HCT116 (cell line): ENCODE results near the gene CXCL8. TPM values are rescaled to one million over a fixed set of nuclear protein-coding genes. Genes with fewer than 3 reads are reported as not detected.

Source experiments
- ATAC-seq: fragments of 200-7000 bp; cut with Tn5 transposase; 2 replicates; pipeline ENCODE4 v1.9.1; 2020; ENCODE audit warnings: mild to moderate bottlenecking, moderate library complexity
- BruUV-seq: library from RNA; stranded (reverse); fragments of 400-500 nt; replicated peaks from 2 replicates; lab custom pipeline; 2021; lab: Mats Ljungman, UMichigan
- CTCF ChIA-PET: fragments of 300-600 bp; sonication (Branson Sonifier 250); formaldehyde crosslinking; loops from one replicate; lab custom pipeline; 2021; ENCODE audit warnings: antibody characterized with exemption; lab: Charles Lee
- POLR2A ChIA-PET: fragments of 300-600, 350-600 bp; sonication (Branson Sonifier 250); formaldehyde crosslinking; loops from one replicate; lab custom pipeline; 2021; ENCODE audit warnings: antibody characterized with exemption; lab: Charles Lee
- RAD21 ChIA-PET, 2 experiments: fragments of 300-600 bp; sonication (Branson Sonifier 250); formaldehyde crosslinking; loops; one replicate each; lab custom pipeline; 2023; ENCODE audit warnings: low total read pairs in 2 of 2; ENCODE audit not compliant: uncharacterized antibody in 2 of 2, unreplicated experiment in 2 of 2, low non-redundant PET in 1 of 2; lab: Charles Lee
- DNase-seq: peaks from one replicate; pipeline ENCODE4 v3.0.0-alpha.2; 2010; ENCODE audit warnings: low read depth, low spot score
- H2AFZ ChIP-seq: fragments of 200-600 bp; shearing (Covaris generic), sonication (generic); 2 replicates; pipeline ENCODE4 v1.6.1; 2017; ENCODE audit warnings: low read depth, mixed run types, mixed read lengths, antibody characterized with exemption, low read length; ENCODE audit not compliant: poor library complexity, severe bottlenecking
- H3K27ac ChIP-seq: 2 replicates; pipeline ENCODE4 v1.5.1; 2012; ENCODE audit warnings: low read depth, low read length
- H3K27me3 ChIP-seq: fragments of 200-600 bp; sonication (generic); 2 replicates; pipeline ENCODE4 v1.6.1; 2016; ENCODE audit warnings: mixed run types, low read length, mixed read lengths; ENCODE audit not compliant: insufficient read depth
- H3K36me3 ChIP-seq, 2 experiments: fragments of 200-500 bp in 1 of 2; fragments of 200-600 bp in 1 of 2; sonication (Bioruptor generic) in 1 of 2; sonication (generic) in 1 of 2; 2 replicates each; pipeline versions ENCODE4 v1.5.1 to v1.6.1; 2014 to 2016; ENCODE audit warnings: low read length in 2 of 2, inconsistent platforms in 1 of 2, mixed read lengths in 1 of 2, mixed run types in 1 of 2; ENCODE audit not compliant: insufficient read depth in 2 of 2, control insufficient read depth in 1 of 2
- H3K4me1 ChIP-seq, 2 experiments: fragments of 200-600 bp in 1 of 2; sonication (generic) in 1 of 2; 2 replicates each; pipeline versions ENCODE4 v1.5.1 to v1.6.1; 2012 to 2017; ENCODE audit warnings: low read length in 2 of 2, inconsistent platforms in 1 of 2, mild to moderate bottlenecking in 1 of 2, mixed read lengths in 1 of 2, mixed run types in 1 of 2, moderate library complexity in 1 of 2; ENCODE audit not compliant: insufficient read depth in 2 of 2, control insufficient read depth in 1 of 2
- H3K4me2 ChIP-seq: fragments of 200-600 bp; sonication (generic); 2 replicates; pipeline ENCODE4 v1.6.1; 2017; ENCODE audit warnings: mixed run types, low read length, mixed read lengths
- H3K4me3 ChIP-seq, 2 experiments: fragments of 200-600 bp in 1 of 2; sonication (generic) in 1 of 2; replicated peaks in 1 of 2; 2 replicates each; pipeline ENCODE4 v1.5.1; 2011 to 2016; ENCODE audit warnings: low read length in 2 of 2, control low read depth in 1 of 2, low read depth in 1 of 2, mild to moderate bottlenecking in 1 of 2, mixed read lengths in 1 of 2, mixed run types in 1 of 2
- H3K79me2 ChIP-seq: fragments of 200-600 bp; sonication (generic); 2 replicates; pipeline ENCODE4 v1.6.1; 2017; ENCODE audit warnings: mild to moderate bottlenecking, mixed run types, low read length, moderate library complexity, mixed read lengths; ENCODE audit not compliant: insufficient read depth
- H3K9ac ChIP-seq: fragments of 200-600 bp; sonication (generic); 2 replicates; pipeline ENCODE4 v1.6.1; 2016; ENCODE audit warnings: low read length, mixed read lengths
- H3K9me2 ChIP-seq: fragments of 200-600 bp; sonication (generic), shearing (Covaris generic); 2 replicates; pipeline ENCODE4 v1.6.1; 2017; ENCODE audit warnings: mixed run types, mild to moderate bottlenecking, moderate library complexity; ENCODE audit not compliant: insufficient read depth
- H3K9me3 ChIP-seq, 2 experiments: fragments of 200-500 bp in 1 of 2; fragments of 200-600 bp in 1 of 2; sonication (Bioruptor generic) in 1 of 2; sonication (generic) in 1 of 2; 2 replicates each; pipeline ENCODE4 v1.6.1; 2014 to 2017; ENCODE audit warnings: low read length in 2 of 2, mixed read lengths in 2 of 2, inconsistent platforms in 1 of 2, low read depth in 1 of 2, mild to moderate bottlenecking in 1 of 2, mixed run types in 1 of 2, moderate library complexity in 1 of 2; ENCODE audit not compliant: control insufficient read depth in 1 of 2, insufficient read depth in 1 of 2
- H4K20me1 ChIP-seq: fragments of 200-600 bp; sonication (generic), shearing (Covaris generic); 2 replicates; pipeline ENCODE4 v1.6.1; 2017; ENCODE audit warnings: mixed run types, mild to moderate bottlenecking, moderate library complexity; ENCODE audit not compliant: insufficient read depth
- CBX3 ChIP-seq: IDR thresholded peaks from 2 replicates; pipeline ENCODE4 v1.6.1; 2012; ENCODE audit warnings: low read depth
- ELF1 ChIP-seq: IDR thresholded peaks from 2 replicates; pipeline ENCODE4 v1.6.1; 2012; ENCODE audit warnings: low read depth, borderline replicate concordance
- EZH2 ChIP-seq: fragments of 200-600 bp; sonication (generic); IDR thresholded peaks from 2 replicates; pipeline ENCODE4 v1.6.1; 2017; ENCODE audit warnings: antibody characterized with exemption, mixed run types
- EZH2phosphoT487 ChIP-seq: fragments of 200-600 bp; IDR thresholded peaks from 2 replicates; pipeline ENCODE4 v1.6.1; 2018; ENCODE audit warnings: antibody characterized with exemption, borderline replicate concordance
- FOSL1 ChIP-seq: IDR thresholded peaks from 2 replicates; pipeline ENCODE4 v1.6.1; 2012; ENCODE audit warnings: low read depth
- JUND ChIP-seq: IDR thresholded peaks from 2 replicates; pipeline ENCODE4 v1.6.1; 2012
- POLR2A ChIP-seq: IDR thresholded peaks from 2 replicates; pipeline ENCODE4 v1.7.0; 2011; ENCODE audit warnings: borderline replicate concordance; ENCODE audit not compliant: insufficient read depth, insufficient read length; ENCODE audit errors: extremely low read depth
- POLR2AphosphoS5 ChIP-seq: IDR thresholded peaks from 2 replicates; pipeline ENCODE4 v1.6.1; 2011; ENCODE audit warnings: mild to moderate bottlenecking, low read depth, low read length, moderate library complexity
- RAD21 ChIP-seq: IDR thresholded peaks from 2 replicates; pipeline ENCODE4 v1.6.1; 2012; ENCODE audit warnings: low read depth, mild to moderate bottlenecking
- SP1 ChIP-seq: IDR thresholded peaks from 2 replicates; pipeline ENCODE4 v1.6.1; 2012; ENCODE audit warnings: low read depth
- TCF7L2 ChIP-seq: IDR thresholded peaks from 2 replicates; pipeline ENCODE4 v1.7.0; 2011; ENCODE audit warnings: borderline replicate concordance, inconsistent platforms; ENCODE audit not compliant: insufficient read depth, insufficient read length; ENCODE audit errors: extremely low read depth
- YY1 ChIP-seq: IDR thresholded peaks from 2 replicates; pipeline ENCODE4 v1.6.1; 2011; ENCODE audit warnings: low read length, low read depth, moderate library complexity, mild to moderate bottlenecking; ENCODE audit not compliant: insufficient replicate concordance; ENCODE audit errors: extremely low read depth
- ZFX ChIP-seq: fragments of 450-650 bp; IDR thresholded peaks from 2 replicates; pipeline ENCODE4 v1.6.1; 2017
- ZNF274 ChIP-seq: fragments of 200-500 bp; sonication (Bioruptor generic); IDR thresholded peaks from 2 replicates; pipeline ENCODE4 v1.6.1; 2014; ENCODE audit warnings: mild to moderate bottlenecking, low read depth, low read length, inconsistent platforms
- intact Hi-C: fragments of 100-400 bp; cut with micrococcal nuclease; formaldehyde crosslinking; loops from 2 replicates; pipeline ENCODE4 v1.10.0; 2022
- total RNA-seq: library from RNA; stranded (reverse); gene quantifications from one replicate; pipeline ENCODE4 v1.2.1, GENCODE V29; 2021; ENCODE audit not compliant: unreplicated experiment
- TF ChIP-seq, protein P1 (sequence below): IDR thresholded peaks from 2 replicates; pipeline ENCODE4 v1.6.1; 2011; ENCODE audit warnings: mild to moderate bottlenecking, low read length, moderate library complexity; ENCODE audit not compliant: insufficient replicate concordance; ENCODE audit errors: extremely low read depth
- TF ChIP-seq, protein P2 (sequence below), 3 experiments: fragments of 200-600 bp in 1 of 3; sonication (generic) in 1 of 3; IDR thresholded peaks in 2 of 3; conservative IDR thresholded peaks in 1 of 3; 2 replicates each; pipeline ENCODE4 v1.5.1; 2012 to 2017; ENCODE audit warnings: low read depth in 2 of 3, low read length in 2 of 3, antibody characterized with exemption in 1 of 3, borderline replicate concordance in 1 of 3, control low read depth in 1 of 3, mild to moderate bottlenecking in 1 of 3, mixed read lengths in 1 of 3, mixed run types in 1 of 3, moderate library complexity in 1 of 3; ENCODE audit not compliant: insufficient read depth in 1 of 3
- TF ChIP-seq, protein P3 (sequence below): IDR thresholded peaks from 2 replicates; pipeline ENCODE4 v1.6.1; 2012

The CXCL8 gene
- total RNA-seq, 1 experiment from 2014 or later = 1.8 TPM

- TF ChIP-seq, protein P1, sequence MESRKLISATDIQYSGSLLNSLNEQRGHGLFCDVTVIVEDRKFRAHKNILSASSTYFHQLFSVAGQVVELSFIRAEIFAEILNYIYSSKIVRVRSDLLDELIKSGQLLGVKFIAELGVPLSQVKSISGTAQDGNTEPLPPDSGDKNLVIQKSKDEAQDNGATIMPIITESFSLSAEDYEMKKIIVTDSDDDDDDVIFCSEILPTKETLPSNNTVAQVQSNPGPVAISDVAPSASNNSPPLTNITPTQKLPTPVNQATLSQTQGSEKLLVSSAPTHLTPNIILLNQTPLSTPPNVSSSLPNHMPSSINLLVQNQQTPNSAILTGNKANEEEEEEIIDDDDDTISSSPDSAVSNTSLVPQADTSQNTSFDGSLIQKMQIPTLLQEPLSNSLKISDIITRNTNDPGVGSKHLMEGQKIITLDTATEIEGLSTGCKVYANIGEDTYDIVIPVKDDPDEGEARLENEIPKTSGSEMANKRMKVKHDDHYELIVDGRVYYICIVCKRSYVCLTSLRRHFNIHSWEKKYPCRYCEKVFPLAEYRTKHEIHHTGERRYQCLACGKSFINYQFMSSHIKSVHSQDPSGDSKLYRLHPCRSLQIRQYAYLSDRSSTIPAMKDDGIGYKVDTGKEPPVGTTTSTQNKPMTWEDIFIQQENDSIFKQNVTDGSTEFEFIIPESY = no peak
- TF ChIP-seq ZNF274 (no peak), YY1 (no peak), CBX3 (peak; percentile 19; the same call in 1 of the 2 replicates), POLR2A (no peak), EZH2 (no peak), FOSL1 (no peak), POLR2AphosphoS5 (no peak)
- TF ChIP-seq, all 23 proteins: peak for 3
Observed at GRCh38 chr4:73729534-73730165, 10.7 kb upstream of the CXCL8 start (continued).

DNA sequence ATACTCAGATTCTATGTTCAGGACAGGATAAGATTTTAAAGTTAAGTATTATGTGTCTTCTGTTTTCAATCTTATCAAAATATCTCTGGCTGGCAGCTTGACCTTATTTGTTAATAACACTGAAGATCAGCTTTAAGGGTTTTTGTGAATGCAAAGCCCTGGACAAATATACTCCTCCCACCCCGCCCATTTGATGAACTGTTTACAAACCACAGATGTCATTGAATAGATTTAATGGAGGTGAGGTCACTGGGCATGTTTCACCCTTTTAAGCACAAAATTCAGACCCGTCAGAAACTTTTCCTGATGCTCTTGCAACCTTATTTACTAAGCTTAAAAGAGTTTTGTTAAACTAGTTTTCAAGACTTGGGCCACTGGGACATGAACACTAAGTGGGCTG, 10.1 kb upstream of the CXCL8 start:
- no peak overlapping the region for H3K4me2 ChIP-seq
- CTCF ChIA-PET = interaction anchor here (1.3 to 2.6 kb wide), 3 partner anchors 26 to 403 kb away, joined by 3 to 19 read pairs (median 6); no protein-coding TSS in a partner anchor
- no peak for ATAC-seq
- H3K79me2 ChIP-seq = no peaks in the 10 kb centered on the region
- RAD21 ChIA-PET = no interaction called here
- intact Hi-C loops = no loop called here
- no peak overlapping the region for H3K27ac ChIP-seq
- no peak for DNase-seq
- H3K9me2 ChIP-seq = no peaks in the 10 kb centered on the region
- POLR2A ChIA-PET = no interaction called here
- no peaks in the 10 kb centered on the region for H3K27me3 ChIP-seq
- H3K4me1 ChIP-seq = peaks cover 10 to 14% of the 10 kb centered on the region in 2 experiments; a peak in 3 of 4 replicates
- no TSS peak for BruUV-seq
- no peak overlapping the region for H3K9ac ChIP-seq
- no peaks in the 10 kb centered on the region for H3K36me3 ChIP-seq
- H3K9me3 ChIP-seq = no peaks in the 10 kb centered on the region
- peak overlapping the region; percentile 52 for H2AFZ ChIP-seq
- H3K4me3 ChIP-seq = no peak overlapping the region
- H4K20me1 ChIP-seq = no peaks in the 10 kb centered on the region
- TF ChIP-seq CBX3 = no peak
- TF ChIP-seq POLR2AphosphoS5 = no peak
- TF ChIP-seq EZH2phosphoT487 = no peak
- TF ChIP-seq, protein P1 = no peak
- TF ChIP-seq SP1 = no peak
- TF ChIP-seq, protein P2, sequence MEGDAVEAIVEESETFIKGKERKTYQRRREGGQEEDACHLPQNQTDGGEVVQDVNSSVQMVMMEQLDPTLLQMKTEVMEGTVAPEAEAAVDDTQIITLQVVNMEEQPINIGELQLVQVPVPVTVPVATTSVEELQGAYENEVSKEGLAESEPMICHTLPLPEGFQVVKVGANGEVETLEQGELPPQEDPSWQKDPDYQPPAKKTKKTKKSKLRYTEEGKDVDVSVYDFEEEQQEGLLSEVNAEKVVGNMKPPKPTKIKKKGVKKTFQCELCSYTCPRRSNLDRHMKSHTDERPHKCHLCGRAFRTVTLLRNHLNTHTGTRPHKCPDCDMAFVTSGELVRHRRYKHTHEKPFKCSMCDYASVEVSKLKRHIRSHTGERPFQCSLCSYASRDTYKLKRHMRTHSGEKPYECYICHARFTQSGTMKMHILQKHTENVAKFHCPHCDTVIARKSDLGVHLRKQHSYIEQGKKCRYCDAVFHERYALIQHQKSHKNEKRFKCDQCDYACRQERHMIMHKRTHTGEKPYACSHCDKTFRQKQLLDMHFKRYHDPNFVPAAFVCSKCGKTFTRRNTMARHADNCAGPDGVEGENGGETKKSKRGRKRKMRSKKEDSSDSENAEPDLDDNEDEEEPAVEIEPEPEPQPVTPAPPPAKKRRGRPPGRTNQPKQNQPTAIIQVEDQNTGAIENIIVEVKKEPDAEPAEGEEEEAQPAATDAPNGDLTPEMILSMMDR (IDR thresholded peaks at IDR 0.05 in 2 of 3, conservative IDR thresholded peaks at IDR 0.05 in 1 of 3; ENCODE audit: borderline replicate concordance in 1 of 3, insufficient read depth in 1 of 3, low read depth in 2 of 3, low read length in 2 of 3) = no peak
- no peak for TF ChIP-seq JUND
- TF ChIP-seq, protein P3, sequence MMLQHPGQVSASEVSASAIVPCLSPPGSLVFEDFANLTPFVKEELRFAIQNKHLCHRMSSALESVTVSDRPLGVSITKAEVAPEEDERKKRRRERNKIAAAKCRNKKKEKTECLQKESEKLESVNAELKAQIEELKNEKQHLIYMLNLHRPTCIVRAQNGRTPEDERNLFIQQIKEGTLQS = no peak
- TF ChIP-seq ZFX = no peak
- TF ChIP-seq TCF7L2 = no peak
- no peak for TF ChIP-seq RAD21
- TF ChIP-seq ELF1 = no peak
- no peak for TF ChIP-seq ZNF274
